SK-N-SH (cell line): ENCODE data around the gene PCNX1. TPM values are rescaled to one million over a fixed set of nuclear protein-coding genes. Genes with fewer than 3 reads are reported as not detected.

Experiments
- CTCF ChIA-PET: fragments of 300-600, 350-600 bp; formaldehyde crosslinking; extraction: SDS; loops from one replicate; lab custom pipeline; 2021; lab: Yijun Ruan, JAX
- POLR2A ChIA-PET: fragments of 350-600 bp; sonication (Branson Sonifier 250); formaldehyde crosslinking; extraction: SDS; loops from one replicate; lab custom pipeline; 2020; ENCODE audit warnings: antibody characterized with exemption, inconsistent platforms; lab: Yijun Ruan, JAX
- DNase-seq: peaks from one replicate; pipeline ENCODE4 v3.0.0; 2012
- H2AFZ ChIP-seq: fragments of 200-600 bp; sonication (generic); 2 replicates; pipeline ENCODE4 v1.8.1; 2016; ENCODE audit warnings: antibody characterized with exemption, mild to moderate bottlenecking, low read depth
- H3F3A ChIP-seq: fragments of 200-600 bp; sonication (generic); replicated peaks from 2 replicates; pipeline ENCODE3; 2016; ENCODE audit warnings: antibody characterized with exemption, mild to moderate bottlenecking; ENCODE audit not compliant: insufficient read depth
- H3K27ac ChIP-seq, 2 experiments: fragments of 200-500 bp in 1 of 2; fragments of 200-600 bp in 1 of 2; sonication (Bioruptor generic) in 1 of 2; sonication (generic), shearing (Covaris generic) in 1 of 2; 2 replicates each; pipeline versions ENCODE4 v1.5.1 to v1.6.1; 2014 to 2016; ENCODE audit warnings: low read depth in 2 of 2, inconsistent platforms in 1 of 2, low read length in 1 of 2, mild to moderate bottlenecking in 1 of 2, mixed read lengths in 1 of 2
- H3K27me3 ChIP-seq: fragments of 200-600 bp; sonication (generic), shearing (Covaris generic); 2 replicates; pipeline ENCODE4 v1.6.1; 2016; ENCODE audit warnings: mixed run types; ENCODE audit not compliant: insufficient read depth
- H3K36me3 ChIP-seq, 2 experiments: fragments of 200-500 bp in 1 of 2; fragments of 200-600 bp in 1 of 2; sonication (Bioruptor generic) in 1 of 2; sonication (generic) in 1 of 2; replicated peaks in 1 of 2; 2 replicates each; pipeline versions ENCODE3 to v1.5.1; 2014 to 2016; ENCODE audit warnings: low read length in 1 of 2, mild to moderate bottlenecking in 1 of 2; ENCODE audit not compliant: insufficient read depth in 2 of 2, control insufficient read depth in 1 of 2
- H3K4me1 ChIP-seq, 2 experiments: fragments of 200-500 bp in 1 of 2; fragments of 200-600 bp in 1 of 2; sonication (Bioruptor generic) in 1 of 2; sonication (generic), shearing (Covaris generic) in 1 of 2; 2 replicates each; pipeline versions ENCODE4 v1.5.1 to v1.6.1; 2014 to 2016; ENCODE audit warnings: low read depth in 1 of 2, low read length in 1 of 2, mixed run types in 1 of 2; ENCODE audit not compliant: insufficient read depth in 2 of 2, control insufficient read depth in 1 of 2
- H3K4me2 ChIP-seq: fragments of 200-600 bp; sonication (generic), shearing (Covaris generic); 2 replicates; pipeline ENCODE4 v1.6.1; 2017; ENCODE audit warnings: mixed run types
- H3K4me3 ChIP-seq, 2 experiments: fragments of 200-500 bp in 1 of 2; fragments of 200-600 bp in 1 of 2; sonication (Bioruptor generic) in 1 of 2; sonication (generic), shearing (Covaris generic) in 1 of 2; 2 replicates each; pipeline versions ENCODE4 v1.5.1 to v1.8.1; 2014 to 2016; ENCODE audit warnings: low read depth in 2 of 2, inconsistent platforms in 1 of 2, low read length in 1 of 2, mild to moderate bottlenecking in 1 of 2, mixed read lengths in 1 of 2, moderate library complexity in 1 of 2
- H3K79me2 ChIP-seq: fragments of 200-600 bp; sonication (generic); 2 replicates; pipeline ENCODE4 v1.8.1; 2017; ENCODE audit warnings: mild to moderate bottlenecking; ENCODE audit not compliant: insufficient read depth
- H3K9ac ChIP-seq: fragments of 200-600 bp; sonication (generic); 2 replicates; pipeline ENCODE4 v1.6.1; 2017; ENCODE audit warnings: mixed run types
- H3K9me2 ChIP-seq: fragments of 200-600 bp; sonication (generic); 2 replicates; pipeline ENCODE4 v1.6.1; 2017; ENCODE audit warnings: mixed run types
- H3K9me3 ChIP-seq: fragments of 200-600 bp; sonication (generic); 2 replicates; pipeline ENCODE4 v1.6.1; 2017; ENCODE audit warnings: mixed run types, mild to moderate bottlenecking, moderate library complexity
- H4K20me1 ChIP-seq: fragments of 200-600 bp; sonication (generic); 2 replicates; pipeline ENCODE4 v1.6.1; 2017; ENCODE audit warnings: mild to moderate bottlenecking, mixed run types; ENCODE audit not compliant: insufficient read depth
- CHD2 ChIP-seq: fragments of 150-350 bp; IDR thresholded peaks from 2 replicates; pipeline ENCODE4 v1.6.1; 2018; ENCODE audit warnings: low read length; ENCODE audit not compliant: partially characterized antibody
- ELF1 ChIP-seq: IDR thresholded peaks from 2 replicates; pipeline ENCODE4 v1.4.0; 2012
- EZH2phosphoT487 ChIP-seq: fragments of 200-600 bp; sonication (generic); IDR thresholded peaks from 2 replicates; pipeline ENCODE4 v1.6.1; 2017; ENCODE audit warnings: low read depth, mixed run types, mild to moderate bottlenecking, antibody characterized with exemption, moderate library complexity, borderline replicate concordance
- FOSL2 ChIP-seq: IDR thresholded peaks from 2 replicates; pipeline ENCODE4 v1.4.0; 2012; ENCODE audit warnings: low read depth, mild to moderate bottlenecking, moderate library complexity, borderline replicate concordance
- GABPA ChIP-seq: IDR thresholded peaks from 2 replicates; pipeline ENCODE4 v1.4.0; 2012; ENCODE audit warnings: low read depth, mild to moderate bottlenecking
- JUND ChIP-seq: IDR thresholded peaks from 2 replicates; pipeline ENCODE4 v1.4.0; 2012
- MXI1 ChIP-seq: IDR thresholded peaks from 2 replicates; pipeline ENCODE4 v1.6.1; 2012; ENCODE audit warnings: mild to moderate bottlenecking, low read depth, low read length, improper control_type of control experiment
- NRF1 ChIP-seq: IDR thresholded peaks from 2 replicates; pipeline ENCODE4 v1.6.1; 2012; ENCODE audit warnings: low read depth, mild to moderate bottlenecking, low read length
- PBX3 ChIP-seq: IDR thresholded peaks from 2 replicates; pipeline ENCODE4; 2012
- RCOR1 ChIP-seq: fragments of 150-350 bp; IDR thresholded peaks from 2 replicates; pipeline ENCODE4 v1.6.1; 2017; ENCODE audit warnings: antibody characterized with exemption, low read length
- REST ChIP-seq: IDR thresholded peaks from 2 replicates; pipeline ENCODE4 v1.6.1; 2012; ENCODE audit warnings: mild to moderate bottlenecking, low read depth, low read length, moderate library complexity
- RXRA ChIP-seq: IDR thresholded peaks from 2 replicates; pipeline ENCODE4 v1.4.0; 2012; ENCODE audit warnings: low read depth, mild to moderate bottlenecking, borderline replicate concordance
- SIN3A ChIP-seq: IDR thresholded peaks from 2 replicates; pipeline ENCODE4 v1.6.1; 2012; ENCODE audit warnings: low read depth, mild to moderate bottlenecking, low read length, moderate library complexity, borderline replicate concordance
- USF1 ChIP-seq: IDR thresholded peaks from 2 replicates; pipeline ENCODE4 v1.4.0; 2012; ENCODE audit warnings: low read depth, borderline replicate concordance
- WGBS: methylation state at CpG from one replicate; pipeline ENCODE4 v1.1.6; 2017; ENCODE audit warnings: low lambda C conversion rate; 5-methylcytosine and 5-hydroxymethylcytosine counted together
- polyA plus RNA-seq, 3 experiments: library from polyadenylated mRNA; depleted of rRNA; stranded (reverse); fragments of >200 nt; gene quantifications; 2 replicates each; pipeline ENCODE4 v1.2.3, GENCODE V29; 2012

Gene PCNX1
- polyA plus RNA-seq, 1 of the 3 experiments (the other 2 are of a cell fraction): 9.4 TPM

- H3K36me3 ChIP-seq: peaks cover 13 to 17% of the 10 kb centered on the region in 2 experiments
- H3K79me2 ChIP-seq: no peaks in the 10 kb centered on the region
- H2AFZ ChIP-seq: no peak overlapping the region
- H3K9me2 ChIP-seq: no peaks in the 10 kb centered on the region
- H3K27ac ChIP-seq: peak overlapping the region in 1 of 2 experiments; percentile 7; a peak in 1 of 4 replicates
- no peaks in the 10 kb centered on the region for H3K27me3 ChIP-seq
- H3K9ac ChIP-seq: no peak overlapping the region
- H4K20me1 ChIP-seq: no peaks in the 10 kb centered on the region
- H3K4me2 ChIP-seq: no peak overlapping the region
- no peak for DNase-seq
- TF ChIP-seq NRF1: no peak
- TF ChIP-seq MXI1: no peak
- TF ChIP-seq JUND: no peak
- no peak for TF ChIP-seq REST
- TF ChIP-seq GABPA: no peak
- no peak for TF ChIP-seq USF1
- no peak for TF ChIP-seq RCOR1
- TF ChIP-seq RXRA: no peak
- no peak for TF ChIP-seq PBX3
- TF ChIP-seq ELF1: no peak
- no peak for TF ChIP-seq EZH2phosphoT487
- no peak for TF ChIP-seq SIN3A
- TF ChIP-seq FOSL2: no peak
- no peak for TF ChIP-seq CHD2
- H3K4me3 ChIP-seq: no peak overlapping the region
- CTCF ChIA-PET: interaction anchor here (1.6 to 7.3 kb wide), 4 partner anchors 14 to 737 kb away, joined by 6 to 59 read pairs (median 8); no protein-coding TSS in a partner anchor
- no peaks in the 10 kb centered on the region for H3K9me3 ChIP-seq
- 79% methylated on average over 10 of the region's 10 CpGs for WGBS
- H3K4me1 ChIP-seq: peaks cover 4 to 8% of the 10 kb centered on the region in 2 experiments; a peak in 2 of 4 replicates
- peaks cover 7% of the 10 kb centered on the region for H3F3A ChIP-seq
- POLR2A ChIA-PET: no interaction called here
Measured at GRCh38 chr14:71117839-71118743, 210.8 kb downstream of the PCNX1 start.
